Liver (tissue), 9 donors: ENCODE measurements around the gene MRRF. TPM values are rescaled to one million over a fixed set of nuclear protein-coding genes. Genes with fewer than 3 reads are reported as not detected.

Experiments used
- DNase-seq: peaks from one replicate; pipeline ENCODE4 v3.0.0-alpha.2; 2017; ENCODE audit warnings: low spot score
- H3K27ac ChIP-seq, 2 donors: one replicate each; pipeline ENCODE4 v1.7.0; 2013; ENCODE audit warnings: inconsistent platforms in 2 of 2, low read length in 2 of 2, control low read depth in 1 of 2, low read depth in 1 of 2, mild to moderate bottlenecking in 1 of 2
- H3K27me3 ChIP-seq, 4 donors: one replicate each; pipeline versions ENCODE4 v1.6.1 to v1.7.0; 2013; ENCODE audit warnings: low read length in 3 of 4, inconsistent platforms in 1 of 4, mild to moderate bottlenecking in 1 of 4, moderate library complexity in 1 of 4; ENCODE audit not compliant: control insufficient read depth in 4 of 4, insufficient read depth in 4 of 4
- H3K36me3 ChIP-seq, 4 donors: one replicate each; pipeline versions ENCODE4 v1.6.1 to v1.7.0; 2013; ENCODE audit warnings: low read length in 3 of 4, mild to moderate bottlenecking in 3 of 4, low read depth in 1 of 4, moderate library complexity in 1 of 4; ENCODE audit not compliant: control insufficient read depth in 4 of 4, insufficient read depth in 3 of 4
- H3K4me1 ChIP-seq, 4 donors: one replicate each; pipeline versions ENCODE4 v1.6.1 to v1.7.0; 2013; ENCODE audit warnings: low read length in 3 of 4, mild to moderate bottlenecking in 3 of 4, moderate library complexity in 1 of 4; ENCODE audit not compliant: control insufficient read depth in 4 of 4, insufficient read depth in 4 of 4
- H3K4me3 ChIP-seq, 3 donors: one replicate each; pipeline versions ENCODE4 v1.6.1 to v1.7.0; 2013; ENCODE audit warnings: low read length in 3 of 3, control low read depth in 1 of 3, low read depth in 1 of 3, mild to moderate bottlenecking in 1 of 3
- H3K9ac ChIP-seq, 2 donors: one replicate each; pipeline ENCODE4 v1.7.0; 2013; ENCODE audit warnings: low read length in 2 of 2, mild to moderate bottlenecking in 2 of 2, moderate library complexity in 2 of 2, control low read depth in 1 of 2, low read depth in 1 of 2
- H3K9me3 ChIP-seq, 4 donors: one replicate each; pipeline versions ENCODE4 v1.6.1 to v1.7.0; 2013; ENCODE audit warnings: low read length in 3 of 4; ENCODE audit not compliant: control insufficient read depth in 4 of 4
- ATF3 ChIP-seq: IDR thresholded peaks from 2 replicates; pipeline ENCODE4 v1.6.1; 2016; ENCODE audit warnings: antibody characterized with exemption
- EGR1 ChIP-seq, 2 donors: IDR thresholded peaks; 2 replicates each; pipeline ENCODE4 v1.6.1; 2016 to 2018; ENCODE audit warnings: antibody characterized with exemption in 2 of 2, low read depth in 2 of 2
- FOXA1 ChIP-seq: IDR thresholded peaks from 2 replicates; pipeline ENCODE4 v1.6.1; 2016; ENCODE audit warnings: antibody characterized with exemption
- FOXA2 ChIP-seq: IDR thresholded peaks from 2 replicates; pipeline ENCODE4 v1.6.1; 2016; ENCODE audit warnings: antibody characterized with exemption
- GABPA ChIP-seq, 2 donors: IDR thresholded peaks in 1 of 2; conservative IDR thresholded peaks in 1 of 2; 2 replicates each; pipeline ENCODE4 v1.6.1; 2016; ENCODE audit warnings: antibody characterized with exemption in 2 of 2, mild to moderate bottlenecking in 1 of 2, moderate library complexity in 1 of 2
- HNF4A ChIP-seq, 2 donors: conservative IDR thresholded peaks; 2 replicates each; pipeline ENCODE4 v1.6.1; 2016; ENCODE audit warnings: antibody characterized with exemption in 2 of 2, mild to moderate bottlenecking in 2 of 2
- HNF4G ChIP-seq: IDR thresholded peaks from 2 replicates; pipeline ENCODE4 v1.6.1; 2016; ENCODE audit warnings: antibody characterized with exemption
- JUND ChIP-seq, 2 donors: IDR thresholded peaks; 2 replicates each; pipeline ENCODE4 v1.6.1; 2016; ENCODE audit warnings: antibody characterized with exemption in 2 of 2
- NR2F2 ChIP-seq: IDR thresholded peaks from 2 replicates; pipeline ENCODE4 v1.6.1; 2016; ENCODE audit warnings: antibody characterized with exemption
- RAD21 ChIP-seq, 2 donors: IDR thresholded peaks; 2 replicates each; pipeline ENCODE4 v1.6.1; 2016; ENCODE audit warnings: antibody characterized with exemption in 2 of 2, mild to moderate bottlenecking in 2 of 2
- RXRA ChIP-seq, 2 donors: IDR thresholded peaks; 2 replicates each; pipeline ENCODE4 v1.6.1; 2017 to 2018; ENCODE audit warnings: antibody characterized with exemption in 2 of 2, mild to moderate bottlenecking in 1 of 2
- YY1 ChIP-seq: IDR thresholded peaks from 2 replicates; pipeline ENCODE4 v1.6.1; 2016; ENCODE audit warnings: antibody characterized with exemption, mild to moderate bottlenecking
- WGBS: extraction: QIAGEN DNeasy Blood & Tissue Kit; methylation state at CpG from one replicate; pipeline ENCODE4 v1.1.7; 2013; 5-methylcytosine and 5-hydroxymethylcytosine counted together
- polyA plus RNA-seq, 2 donors: library from polyadenylated mRNA; stranded (reverse) in 1 of 2; unstranded in 1 of 2; fragments of 200-250 nt in 1 of 2; fragments of >200 nt in 1 of 2; fragmentation: Nextera tagmentation in 1 of 2; extraction: Ambion mirVana in 1 of 2; gene quantifications; one replicate each; pipeline versions ENCODE4 v1.2.1 to v1.2.3, GENCODE V29; 2013 to 2015
- total RNA-seq, 2 donors: library from RNA; depleted of rRNA; stranded (reverse); fragments of >200 nt; gene quantifications; one replicate each; pipeline ENCODE4 v1.2.3, GENCODE V29; 2014
- TF ChIP-seq, protein P1 (sequence below): IDR thresholded peaks from 2 replicates; pipeline ENCODE4 v1.6.1; 2016; ENCODE audit warnings: antibody characterized with exemption
- TF ChIP-seq, protein P2 (sequence below): IDR thresholded peaks from 2 replicates; pipeline ENCODE4 v1.6.1; 2016; ENCODE audit warnings: antibody characterized with exemption
- TF ChIP-seq, protein P3 (sequence below): IDR thresholded peaks from 2 replicates; pipeline ENCODE4 v1.6.1; 2016; ENCODE audit warnings: antibody characterized with exemption, mild to moderate bottlenecking
- TF ChIP-seq, protein P4 (sequence below): fragments of 150-350 bp; IDR thresholded peaks from 2 replicates; pipeline ENCODE4 v1.5.1; 2017; ENCODE audit warnings: improper control_type of control experiment, low read depth, low read length; ENCODE audit not compliant: missing input control
- donor health status: healthy.
- donor health status: healthy.
- donor health status: healthy.
- donor health status: healthy.
- donor health status: healthy.

MRRF gene
- total and polyA plus RNA-seq, 4 donors = 15.4 to 30.9 (median 22.3) TPM

DNA sequence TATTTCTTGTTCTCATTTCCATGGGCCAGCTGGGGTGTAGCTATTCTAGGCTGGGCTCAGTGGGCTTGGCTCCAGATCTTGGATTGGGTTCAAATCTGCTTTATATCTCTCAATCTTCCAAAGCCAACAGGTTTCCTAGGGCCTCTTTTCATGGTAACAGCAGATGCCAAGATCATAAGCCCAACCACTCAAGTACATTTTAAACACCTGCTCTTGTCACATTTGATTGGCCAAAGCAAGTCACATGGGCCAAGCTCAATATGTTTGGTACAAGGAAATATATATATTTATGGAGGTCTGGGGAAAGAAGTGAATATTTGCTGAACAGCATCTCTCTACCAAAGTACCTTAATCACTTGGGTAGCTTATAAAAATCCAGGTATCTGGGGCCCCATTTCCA, 49.5 kb downstream of the MRRF start:
- no peak for TF ChIP-seq RXRA (IDR thresholded peaks at IDR 0.05)
- TF ChIP-seq YY1 = no peak
- TF ChIP-seq, protein P1, sequence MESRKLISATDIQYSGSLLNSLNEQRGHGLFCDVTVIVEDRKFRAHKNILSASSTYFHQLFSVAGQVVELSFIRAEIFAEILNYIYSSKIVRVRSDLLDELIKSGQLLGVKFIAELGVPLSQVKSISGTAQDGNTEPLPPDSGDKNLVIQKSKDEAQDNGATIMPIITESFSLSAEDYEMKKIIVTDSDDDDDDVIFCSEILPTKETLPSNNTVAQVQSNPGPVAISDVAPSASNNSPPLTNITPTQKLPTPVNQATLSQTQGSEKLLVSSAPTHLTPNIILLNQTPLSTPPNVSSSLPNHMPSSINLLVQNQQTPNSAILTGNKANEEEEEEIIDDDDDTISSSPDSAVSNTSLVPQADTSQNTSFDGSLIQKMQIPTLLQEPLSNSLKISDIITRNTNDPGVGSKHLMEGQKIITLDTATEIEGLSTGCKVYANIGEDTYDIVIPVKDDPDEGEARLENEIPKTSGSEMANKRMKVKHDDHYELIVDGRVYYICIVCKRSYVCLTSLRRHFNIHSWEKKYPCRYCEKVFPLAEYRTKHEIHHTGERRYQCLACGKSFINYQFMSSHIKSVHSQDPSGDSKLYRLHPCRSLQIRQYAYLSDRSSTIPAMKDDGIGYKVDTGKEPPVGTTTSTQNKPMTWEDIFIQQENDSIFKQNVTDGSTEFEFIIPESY = no peak
- no peak for TF ChIP-seq ATF3
- no peak for TF ChIP-seq RAD21 (IDR thresholded peaks at IDR 0.05)
- TF ChIP-seq, protein P2, sequence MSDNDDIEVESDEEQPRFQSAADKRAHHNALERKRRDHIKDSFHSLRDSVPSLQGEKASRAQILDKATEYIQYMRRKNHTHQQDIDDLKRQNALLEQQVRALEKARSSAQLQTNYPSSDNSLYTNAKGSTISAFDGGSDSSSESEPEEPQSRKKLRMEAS = no peak
- TF ChIP-seq, protein P3, sequence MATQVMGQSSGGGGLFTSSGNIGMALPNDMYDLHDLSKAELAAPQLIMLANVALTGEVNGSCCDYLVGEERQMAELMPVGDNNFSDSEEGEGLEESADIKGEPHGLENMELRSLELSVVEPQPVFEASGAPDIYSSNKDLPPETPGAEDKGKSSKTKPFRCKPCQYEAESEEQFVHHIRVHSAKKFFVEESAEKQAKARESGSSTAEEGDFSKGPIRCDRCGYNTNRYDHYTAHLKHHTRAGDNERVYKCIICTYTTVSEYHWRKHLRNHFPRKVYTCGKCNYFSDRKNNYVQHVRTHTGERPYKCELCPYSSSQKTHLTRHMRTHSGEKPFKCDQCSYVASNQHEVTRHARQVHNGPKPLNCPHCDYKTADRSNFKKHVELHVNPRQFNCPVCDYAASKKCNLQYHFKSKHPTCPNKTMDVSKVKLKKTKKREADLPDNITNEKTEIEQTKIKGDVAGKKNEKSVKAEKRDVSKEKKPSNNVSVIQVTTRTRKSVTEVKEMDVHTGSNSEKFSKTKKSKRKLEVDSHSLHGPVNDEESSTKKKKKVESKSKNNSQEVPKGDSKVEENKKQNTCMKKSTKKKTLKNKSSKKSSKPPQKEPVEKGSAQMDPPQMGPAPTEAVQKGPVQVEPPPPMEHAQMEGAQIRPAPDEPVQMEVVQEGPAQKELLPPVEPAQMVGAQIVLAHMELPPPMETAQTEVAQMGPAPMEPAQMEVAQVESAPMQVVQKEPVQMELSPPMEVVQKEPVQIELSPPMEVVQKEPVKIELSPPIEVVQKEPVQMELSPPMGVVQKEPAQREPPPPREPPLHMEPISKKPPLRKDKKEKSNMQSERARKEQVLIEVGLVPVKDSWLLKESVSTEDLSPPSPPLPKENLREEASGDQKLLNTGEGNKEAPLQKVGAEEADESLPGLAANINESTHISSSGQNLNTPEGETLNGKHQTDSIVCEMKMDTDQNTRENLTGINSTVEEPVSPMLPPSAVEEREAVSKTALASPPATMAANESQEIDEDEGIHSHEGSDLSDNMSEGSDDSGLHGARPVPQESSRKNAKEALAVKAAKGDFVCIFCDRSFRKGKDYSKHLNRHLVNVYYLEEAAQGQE = no peak
- no peak for TF ChIP-seq GABPA (IDR thresholded peaks at IDR 0.05 in 1 of 2, conservative IDR thresholded peaks at IDR 0.05 in 1 of 2)
- TF ChIP-seq HNF4A (conservative IDR thresholded peaks at IDR 0.05) = no peak
- TF ChIP-seq JUND (IDR thresholded peaks at IDR 0.05) = no peak
- TF ChIP-seq FOXA2 = no peak
- H3K4me1 ChIP-seq = no peaks in the 10 kb centered on the region
- no peak overlapping the region for H3K9ac ChIP-seq
- H3K4me3 ChIP-seq = no peak overlapping the region
- no peak for DNase-seq
- no peak overlapping the region for H3K27ac ChIP-seq
- H3K36me3 ChIP-seq = peaks cover 12 to 37% (median 30%) of the 10 kb centered on the region in 4 donors
- no peaks in the 10 kb centered on the region for H3K9me3 ChIP-seq
- H3K27me3 ChIP-seq = no peaks in the 10 kb centered on the region

- 81% methylated on average over 2 of the region's 2 CpGs for WGBS
- H3K27ac ChIP-seq = no peak overlapping the region
- H3K36me3 ChIP-seq = peaks cover 12 to 37% (median 26%) of the 10 kb centered on the region in 4 donors
- no peak overlapping the region for H3K4me3 ChIP-seq
- no peaks in the 10 kb centered on the region for H3K4me1 ChIP-seq
- no peaks in the 10 kb centered on the region for H3K27me3 ChIP-seq
- no peak for TF ChIP-seq GABPA (IDR thresholded peaks at IDR 0.05 in 1 of 2, conservative IDR thresholded peaks at IDR 0.05 in 1 of 2)
- TF ChIP-seq, protein P2 = no peak
- TF ChIP-seq RAD21 (IDR thresholded peaks at IDR 0.05) = no peak
- TF ChIP-seq, protein P4, sequence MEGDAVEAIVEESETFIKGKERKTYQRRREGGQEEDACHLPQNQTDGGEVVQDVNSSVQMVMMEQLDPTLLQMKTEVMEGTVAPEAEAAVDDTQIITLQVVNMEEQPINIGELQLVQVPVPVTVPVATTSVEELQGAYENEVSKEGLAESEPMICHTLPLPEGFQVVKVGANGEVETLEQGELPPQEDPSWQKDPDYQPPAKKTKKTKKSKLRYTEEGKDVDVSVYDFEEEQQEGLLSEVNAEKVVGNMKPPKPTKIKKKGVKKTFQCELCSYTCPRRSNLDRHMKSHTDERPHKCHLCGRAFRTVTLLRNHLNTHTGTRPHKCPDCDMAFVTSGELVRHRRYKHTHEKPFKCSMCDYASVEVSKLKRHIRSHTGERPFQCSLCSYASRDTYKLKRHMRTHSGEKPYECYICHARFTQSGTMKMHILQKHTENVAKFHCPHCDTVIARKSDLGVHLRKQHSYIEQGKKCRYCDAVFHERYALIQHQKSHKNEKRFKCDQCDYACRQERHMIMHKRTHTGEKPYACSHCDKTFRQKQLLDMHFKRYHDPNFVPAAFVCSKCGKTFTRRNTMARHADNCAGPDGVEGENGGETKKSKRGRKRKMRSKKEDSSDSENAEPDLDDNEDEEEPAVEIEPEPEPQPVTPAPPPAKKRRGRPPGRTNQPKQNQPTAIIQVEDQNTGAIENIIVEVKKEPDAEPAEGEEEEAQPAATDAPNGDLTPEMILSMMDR = no peak
- TF ChIP-seq HNF4A (conservative IDR thresholded peaks at IDR 0.05) = no peak
- no peak for TF ChIP-seq RXRA (IDR thresholded peaks at IDR 0.05)
- TF ChIP-seq FOXA1 = no peak
- TF ChIP-seq HNF4G = no peak
- TF ChIP-seq, protein P1 = no peak
- TF ChIP-seq, protein P3 = no peak
- no peak for TF ChIP-seq ATF3
- TF ChIP-seq JUND (IDR thresholded peaks at IDR 0.05) = no peak
- TF ChIP-seq EGR1 (IDR thresholded peaks at IDR 0.05; ENCODE audit: low read depth in 2 of 2) = no peak
- TF ChIP-seq NR2F2 = no peak
- no peak overlapping the region for H3K9ac ChIP-seq
- no peak for DNase-seq
- H3K9me3 ChIP-seq = no peaks in the 10 kb centered on the region
Measured at GRCh38 chr9:122315534-122315933, 50.9 kb downstream of the MRRF start.
